DND-41 (cell line): Measurements from ENCODE around the gene CRHR2.

Experiments
- ATAC-seq: fragments of 200-7000 bp; cut with Tn5 transposase; 3 replicates; pipeline ENCODE4 v1.9.1; 2021; ENCODE audit warnings: low read depth; ENCODE audit not compliant: insufficient read depth
- DNase-seq: peaks from one replicate; pipeline ENCODE4 v3.0.0-alpha.2; 2020
- H2AFZ ChIP-seq: 2 replicates; pipeline ENCODE4 v1.6.0; 2012; ENCODE audit warnings: low read depth, low read length
- H3K27ac ChIP-seq: 2 replicates; pipeline ENCODE4 v1.5.1; 2012; ENCODE audit warnings: low read length, inconsistent platforms
- H3K27me3 ChIP-seq: fragments of 200-600 bp; sonication (generic); 2 replicates; pipeline ENCODE4 v1.6.0; 2012; ENCODE audit warnings: low read length, mild to moderate bottlenecking, inconsistent platforms; ENCODE audit not compliant: insufficient read depth, poor library complexity
- H3K36me3 ChIP-seq: 2 replicates; pipeline ENCODE4 v1.5.1; 2012; ENCODE audit warnings: low read length, inconsistent platforms; ENCODE audit not compliant: insufficient read depth
- H3K4me1 ChIP-seq: 2 replicates; pipeline ENCODE4 v1.5.1; 2012; ENCODE audit warnings: mild to moderate bottlenecking, low read length; ENCODE audit not compliant: insufficient read depth
- H3K4me2 ChIP-seq: 2 replicates; pipeline ENCODE4 v1.6.0; 2012; ENCODE audit warnings: mild to moderate bottlenecking, moderate library complexity, low read length, inconsistent platforms; ENCODE audit not compliant: insufficient read depth
- H3K4me3 ChIP-seq, 2 experiments: fragments of 200-600 bp in 1 of 2; shearing (Covaris generic) in 1 of 2; 2 replicates each; pipeline ENCODE4 v1.5.1; 2012 to 2016; ENCODE audit warnings: inconsistent platforms in 2 of 2, low read length in 2 of 2, mild to moderate bottlenecking in 2 of 2, low read depth in 1 of 2, moderate library complexity in 1 of 2
- H3K79me2 ChIP-seq: 2 replicates; pipeline ENCODE4 v1.6.0; 2012; ENCODE audit warnings: low read length, inconsistent platforms; ENCODE audit not compliant: insufficient read depth
- H3K9ac ChIP-seq: 2 replicates; pipeline ENCODE4 v1.6.0; 2012; ENCODE audit warnings: low read depth, mild to moderate bottlenecking, inconsistent platforms, low read length, moderate library complexity
- H3K9me3 ChIP-seq: 2 replicates; pipeline ENCODE4 v1.5.1; 2012; ENCODE audit warnings: low read length, moderate library complexity, mild to moderate bottlenecking, inconsistent platforms; ENCODE audit not compliant: insufficient read depth, severe bottlenecking
- H4K20me1 ChIP-seq: 2 replicates; pipeline ENCODE4 v1.6.0; 2012; ENCODE audit warnings: low read length; ENCODE audit not compliant: insufficient read depth
- CTCF ChIP-seq: IDR thresholded peaks from 2 replicates; pipeline ENCODE4 v1.5.1; 2012; ENCODE audit warnings: borderline replicate concordance, low read length, moderate library complexity, mild to moderate bottlenecking; ENCODE audit not compliant: poor library complexity, severe bottlenecking; ENCODE audit errors: extremely low read depth
- EZH2 ChIP-seq: IDR thresholded peaks from 3 replicates; pipeline ENCODE4 v1.6.1; 2012; ENCODE audit warnings: borderline replicate concordance, low read depth, mild to moderate bottlenecking, moderate library complexity, low read length, inconsistent platforms; ENCODE audit not compliant: severe bottlenecking

The CRHR2 gene

GRCh38 chr7:30687604-30688003 lies 5.3 kb upstream of the CRHR2 start:
- no peaks in the 10 kb centered on the region for H3K4me1 ChIP-seq
- no peak overlapping the region for H3K9ac ChIP-seq
- TF ChIP-seq EZH2, result no peak
- TF ChIP-seq CTCF, result no peak
- H3K9me3 ChIP-seq, result no peaks in the 10 kb centered on the region
- DNase-seq, result peak; percentile 10
- H3K36me3 ChIP-seq, result no peaks in the 10 kb centered on the region
- H4K20me1 ChIP-seq, result 0 out of 2 replicates have a peak, but pooled peaks cover 5% of the 10 kb centered on the region
- H3K4me3 ChIP-seq, result no peak overlapping the region
- H3K79me2 ChIP-seq, result no peaks in the 10 kb centered on the region
- no peak overlapping the region for H3K4me2 ChIP-seq
- peaks cover 5% of the 10 kb centered on the region for H3K27me3 ChIP-seq
- ATAC-seq, result peak; percentile 76
- H3K27ac ChIP-seq, result no peak overlapping the region
- H2AFZ ChIP-seq, result no peak overlapping the region

GRCh38 chr7:30684351-30684750 lies 2.1 kb upstream of the CRHR2 start:
- Histone ChIP-seq H3K9ac (no peak overlapping the region), H3K4me2 (no peak overlapping the region), H3K27ac (no peak overlapping the region), H2AFZ (no peak overlapping the region), H3K4me3 (no peak overlapping the region), H3K27me3 (peaks cover 9% of the 10 kb centered on the region), H3K4me1 (no peaks in the 10 kb centered on the region), H4K20me1 (0 out of 2 replicates have a peak, but pooled peaks cover 5% of the 10 kb centered on the region), H3K9me3 (no peaks in the 10 kb centered on the region), H3K79me2 (no peaks in the 10 kb centered on the region), H3K36me3 (no peaks in the 10 kb centered on the region)
- no peak for TF ChIP-seq EZH2
- TF ChIP-seq CTCF, result no peak
- no peak for DNase-seq
- no peak for ATAC-seq

GRCh38 chr7:30683816-30684215 lies 1.6 kb upstream of the CRHR2 start:
- DNase-seq, result no peak
- peaks cover 12% of the 10 kb centered on the region for H3K27me3 ChIP-seq
- H3K9me3 ChIP-seq, result no peaks in the 10 kb centered on the region
- H3K4me2 ChIP-seq, result no peak overlapping the region
- 0 out of 2 replicates have a peak, but pooled peaks cover 5% of the 10 kb centered on the region for H4K20me1 ChIP-seq
- no peak overlapping the region for H3K9ac ChIP-seq
- TF ChIP-seq EZH2 (no peak), CTCF (no peak)
- no peak overlapping the region for H3K27ac ChIP-seq
- ATAC-seq, result no peak
- no peaks in the 10 kb centered on the region for H3K36me3 ChIP-seq
- H3K4me3 ChIP-seq, result no peak overlapping the region
- no peaks in the 10 kb centered on the region for H3K4me1 ChIP-seq
- no peak overlapping the region for H2AFZ ChIP-seq
- H3K79me2 ChIP-seq, result no peaks in the 10 kb centered on the region

- DNase-seq (no peak), ATAC-seq (no peak)
- H3K4me3 ChIP-seq, result no peak overlapping the region
- H3K79me2 ChIP-seq, result no peaks in the 10 kb centered on the region
- H2AFZ ChIP-seq, result no peak overlapping the region
- peaks cover 14% of the 10 kb centered on the region for H3K27me3 ChIP-seq
- H3K4me1 ChIP-seq, result no peaks in the 10 kb centered on the region
- 0 out of 2 replicates have a peak, but pooled peaks cover 5% of the 10 kb centered on the region for H4K20me1 ChIP-seq
- no peak for TF ChIP-seq CTCF
- H3K27ac ChIP-seq, result no peak overlapping the region
- no peaks in the 10 kb centered on the region for H3K36me3 ChIP-seq
- H3K9me3 ChIP-seq, result no peaks in the 10 kb centered on the region
- no peak overlapping the region for H3K9ac ChIP-seq
- no peak overlapping the region for H3K4me2 ChIP-seq
Measured at GRCh38 chr7:30683306-30683705, 1.1 kb upstream of the CRHR2 start.
